CD4-positive, alpha-beta T cell treated with Interferon gamma for 1 hour (primary cell): ENCODE data around the gene EEPD1.

Experiments used
- DNase-seq: peaks from one replicate; pipeline ENCODE4 v3.0.0-alpha.2; 2020

Gene EEPD1

GRCh38 chr7:36349626-36350025, 196.6 kb downstream of the EEPD1 start:
- DNase-seq = no peak
